GM12891 (cell line): ENCODE measurements around the gene FBXL7.

ENCODE experiments used
- PAX5 ChIP-seq: IDR thresholded peaks from 2 replicates; pipeline ENCODE4 v1.6.1; 2011; ENCODE audit warnings: low read length, moderate library complexity, mild to moderate bottlenecking; ENCODE audit not compliant: insufficient read depth, severe bottlenecking
- POLR2A ChIP-seq: IDR thresholded peaks from 2 replicates; pipeline ENCODE4 v1.6.1; 2011; ENCODE audit warnings: low read depth, low read length, control low read depth
- TAF1 ChIP-seq: IDR thresholded peaks from 2 replicates; pipeline ENCODE4 v1.6.1; 2011; ENCODE audit warnings: low read depth, low read length, control low read depth

DNA sequence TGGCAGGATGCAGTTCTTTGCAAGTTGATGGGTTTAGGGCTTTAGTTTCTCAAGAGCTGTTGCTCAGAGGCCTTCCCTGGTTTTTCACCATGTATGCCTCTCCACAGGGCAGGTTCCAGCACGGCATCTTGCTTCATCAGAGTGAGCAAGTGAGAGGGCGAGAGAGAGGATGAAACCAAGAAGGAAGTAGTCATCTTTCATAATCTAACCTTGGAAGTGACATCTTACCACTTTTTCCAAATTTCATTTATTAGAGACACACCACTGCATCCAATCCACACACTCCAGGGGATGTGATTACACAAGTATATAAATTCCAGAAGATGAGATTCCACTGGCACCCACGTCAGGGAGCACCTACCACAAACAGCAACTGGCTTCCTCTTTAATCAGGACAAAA, 385.2 kb downstream of the FBXL7 start:
- no peak for TF ChIP-seq POLR2A
- TF ChIP-seq TAF1: no peak
- no peak for TF ChIP-seq PAX5
